Colonic mucosa (tissue), 4 donors: ENCODE data around the gene USP33. TPM values are rescaled to one million over a fixed set of nuclear protein-coding genes. Genes with fewer than 3 reads are reported as not detected.

Source experiments
- DNase-seq: peaks from one replicate; pipeline ENCODE4 v3.0.0-alpha.2; 2020
- H3K27ac ChIP-seq: fragments of 200-600 bp; one replicate; pipeline ENCODE4 v1.8.0; 2021
- H3K27me3 ChIP-seq: fragments of 200-600 bp; one replicate; pipeline ENCODE4 v1.8.0; 2021
- H3K36me3 ChIP-seq: fragments of 200-600 bp; one replicate; pipeline ENCODE4 v1.8.0; 2021
- H3K4me1 ChIP-seq: fragments of 200-600 bp; one replicate; pipeline ENCODE4 v1.8.0; 2021; ENCODE audit warnings: mild to moderate bottlenecking
- H3K4me3 ChIP-seq: fragments of 200-600 bp; one replicate; pipeline ENCODE4 v1.8.0; 2021
- H3K9ac ChIP-seq, 2 donors: one replicate each; pipeline ENCODE4 v1.7.0; 2013; ENCODE audit warnings: control low read depth in 2 of 2, low read depth in 2 of 2, low read length in 2 of 2
- H3K9me3 ChIP-seq: fragments of 200-600 bp; one replicate; pipeline ENCODE4 v1.8.0; 2021
- CTCF ChIP-seq: fragments of 200-600 bp; IDR thresholded peaks from one replicate; pipeline ENCODE4 v1.8.0; 2022; ENCODE audit warnings: antibody characterized with exemption, mild to moderate bottlenecking
- intact Hi-C: fragments of 100-400 bp; cut with DNase I; formaldehyde crosslinking; loops from one replicate; pipeline ENCODE4 v1.14.1; 2022
- total RNA-seq, 2 donors: library from RNA; stranded (reverse); fragmentation: NEBNext Ultra II Directional in 1 of 2; extraction: Animal tissue kit (Norgen Biotek cat#: 25700) in 1 of 2; gene quantifications; one replicate each; pipeline ENCODE4 v1.2.1, GENCODE V29; 2021
- donor health status: healthy.
- donor health status: DM: no; HTN: no; CAD: no.
- donor health status: DM: no; HTN: no; CAD: no.

USP33 gene
- total RNA-seq, 2 donors from 2014 or later = 43.9 to 54.0 TPM

- no peaks in the 10 kb centered on the region for H3K27me3 ChIP-seq
- H3K27ac ChIP-seq = no peak overlapping the region
- intact Hi-C loops = no loop called here
- no peaks in the 10 kb centered on the region for H3K36me3 ChIP-seq
- no peak overlapping the region for H3K4me3 ChIP-seq
- no peak for TF ChIP-seq CTCF
- H3K9ac ChIP-seq = no peak overlapping the region
- H3K9me3 ChIP-seq = no peaks in the 10 kb centered on the region
- DNase-seq = no peak
- H3K4me1 ChIP-seq = peaks cover 4% of the 10 kb centered on the region
Measured at GRCh38 chr1:77776007-77776700, 16.5 kb upstream of the USP33 start.

GRCh38 chr1:77768006-77768405 lies 8.4 kb upstream of the USP33 start:
- intact Hi-C loops = no loop called here
- Histone ChIP-seq H3K27ac (no peak overlapping the region), H3K9me3 (no peaks in the 10 kb centered on the region), H3K36me3 (no peaks in the 10 kb centered on the region), H3K4me1 (no peaks in the 10 kb centered on the region), H3K4me3 (no peak overlapping the region), H3K9ac (no peak overlapping the region), H3K27me3 (no peaks in the 10 kb centered on the region)
- no peak for TF ChIP-seq CTCF
- no peak for DNase-seq

GRCh38 chr1:77762072-77762476 lies 2.4 kb upstream of the USP33 start:
- no peaks in the 10 kb centered on the region for H3K4me1 ChIP-seq
- no peaks in the 10 kb centered on the region for H3K27me3 ChIP-seq
- H3K36me3 ChIP-seq = no peaks in the 10 kb centered on the region
- DNase-seq = no peak
- no peak overlapping the region for H3K4me3 ChIP-seq
- H3K27ac ChIP-seq = no peak overlapping the region
- no peak for TF ChIP-seq CTCF
- H3K9me3 ChIP-seq = no peaks in the 10 kb centered on the region
- intact Hi-C loops = no loop called here
- no peak overlapping the region for H3K9ac ChIP-seq

- Histone ChIP-seq H3K27ac (no peak overlapping the region), H3K27me3 (no peaks in the 10 kb centered on the region), H3K9ac (no peak overlapping the region), H3K9me3 (no peaks in the 10 kb centered on the region), H3K36me3 (no peaks in the 10 kb centered on the region), H3K4me3 (no peak overlapping the region), H3K4me1 (no peaks in the 10 kb centered on the region)
- intact Hi-C loops = no loop called here
- TF ChIP-seq CTCF = no peak
- DNase-seq = no peak
Measured at GRCh38 chr1:77757603-77758002, 2.0 kb downstream of the USP33 start.

GRCh38 chr1:77757066-77757584 lies 2.5 kb downstream of the USP33 start:
- Histone ChIP-seq H3K27ac (no peak overlapping the region), H3K4me3 (no peak overlapping the region), H3K9ac (no peak overlapping the region), H3K36me3 (no peaks in the 10 kb centered on the region), H3K4me1 (no peaks in the 10 kb centered on the region), H3K9me3 (no peaks in the 10 kb centered on the region), H3K27me3 (no peaks in the 10 kb centered on the region)
- TF ChIP-seq CTCF = no peak
- DNase-seq = no peak
- intact Hi-C loops = no loop called here
